Femur (tissue), 1 donor: Measurements from ENCODE around the gene RAB40C.

Experiments
- DNase-seq: peaks from one replicate; pipeline ENCODE4 v3.0.0-alpha.2; 2017

RAB40C gene

DNA sequence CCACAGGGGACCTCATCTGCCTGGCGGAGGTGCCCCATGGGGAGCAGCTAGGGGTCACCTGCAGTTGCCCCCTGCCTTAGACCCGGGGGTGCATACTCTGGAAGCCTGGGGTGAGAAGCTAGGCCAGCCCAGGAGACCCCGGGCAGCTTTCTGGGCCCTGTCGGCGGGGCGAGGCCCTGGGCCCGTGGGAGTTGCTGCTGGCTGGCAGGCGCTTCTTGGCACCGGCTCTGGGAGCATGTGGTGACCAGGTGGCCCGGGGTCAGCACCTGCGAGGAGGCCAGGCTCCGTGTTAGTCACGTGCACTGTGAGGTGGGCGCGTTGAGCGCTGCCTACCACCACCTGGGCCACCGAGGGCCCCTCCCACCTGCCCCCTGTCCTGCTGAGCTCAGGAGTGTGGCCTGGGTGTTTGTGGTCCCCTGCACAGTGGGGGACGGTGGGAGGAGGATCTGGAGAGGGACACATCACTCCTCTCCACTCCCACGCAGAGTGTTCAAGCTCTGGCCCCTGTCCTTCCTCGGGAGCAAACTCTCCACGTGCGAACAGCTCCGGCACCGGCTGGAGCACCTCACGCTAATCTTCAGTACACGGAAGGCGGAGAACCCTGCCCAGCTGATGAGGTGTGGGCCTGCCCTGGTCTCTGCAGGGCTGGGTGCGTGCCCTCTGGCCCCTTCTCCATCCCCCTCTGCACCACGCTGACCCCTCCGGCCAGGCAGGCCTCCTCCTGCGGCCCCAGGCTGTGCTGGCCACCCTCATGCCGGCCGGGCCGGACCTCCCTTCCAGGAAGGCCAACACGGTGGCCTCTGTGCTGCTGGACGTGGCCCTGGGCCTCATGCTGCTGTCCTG, 14.3 kb upstream of the RAB40C start:
- no peak for DNase-seq

DNA sequence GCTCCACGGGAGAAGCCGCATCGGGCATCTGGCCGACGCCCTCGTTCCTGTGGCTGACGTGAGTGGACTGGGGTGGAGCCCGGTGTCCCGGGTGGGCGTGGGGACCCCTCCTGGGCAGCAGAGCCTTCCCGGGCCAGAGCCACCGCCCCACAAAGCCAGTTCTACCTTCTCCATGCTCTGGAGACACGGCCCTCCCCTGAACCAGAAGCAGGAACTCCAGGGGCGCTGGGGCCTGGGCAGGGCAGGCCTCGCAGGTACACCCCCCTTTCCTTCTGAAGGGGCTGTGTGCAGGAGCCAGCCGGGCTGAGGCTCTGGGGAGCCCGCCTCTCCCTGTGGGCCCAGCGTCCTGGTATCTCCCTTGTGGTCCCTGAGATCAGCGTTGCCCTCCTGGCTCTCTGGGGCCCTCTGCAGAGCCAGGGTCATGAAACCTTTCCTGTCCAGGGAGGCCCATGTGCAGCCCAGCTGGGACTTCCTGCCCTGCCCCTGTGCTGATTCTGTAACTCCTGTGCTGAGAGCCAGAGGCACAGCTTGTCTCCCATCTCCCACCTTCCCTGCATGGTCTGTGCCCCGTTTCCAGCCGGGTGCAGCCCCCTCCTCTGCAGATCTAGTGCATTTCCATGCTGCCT, 13.6 kb upstream of the RAB40C start:
- DNase-seq: no peak

DNA sequence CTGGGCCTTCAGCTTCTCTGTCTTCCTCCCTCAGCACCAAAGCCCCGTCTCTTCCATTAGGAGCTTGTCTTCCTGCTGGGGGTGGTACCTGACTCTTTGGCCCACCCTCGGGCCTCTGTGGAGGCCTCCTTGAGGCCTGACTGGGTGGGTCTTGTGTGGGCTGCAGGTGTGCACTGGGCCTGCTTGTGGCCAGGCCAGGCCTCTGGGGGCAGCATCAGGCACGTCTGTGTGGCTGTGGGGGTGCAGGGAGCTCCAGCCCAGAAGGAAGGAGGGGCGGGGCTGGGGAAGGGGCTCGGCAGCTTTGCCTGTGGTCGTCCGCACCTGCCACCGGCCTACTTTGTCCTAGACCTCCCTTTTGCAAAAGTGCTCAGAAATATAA, 13.1 kb upstream of the RAB40C start:
- no peak for DNase-seq

DNA sequence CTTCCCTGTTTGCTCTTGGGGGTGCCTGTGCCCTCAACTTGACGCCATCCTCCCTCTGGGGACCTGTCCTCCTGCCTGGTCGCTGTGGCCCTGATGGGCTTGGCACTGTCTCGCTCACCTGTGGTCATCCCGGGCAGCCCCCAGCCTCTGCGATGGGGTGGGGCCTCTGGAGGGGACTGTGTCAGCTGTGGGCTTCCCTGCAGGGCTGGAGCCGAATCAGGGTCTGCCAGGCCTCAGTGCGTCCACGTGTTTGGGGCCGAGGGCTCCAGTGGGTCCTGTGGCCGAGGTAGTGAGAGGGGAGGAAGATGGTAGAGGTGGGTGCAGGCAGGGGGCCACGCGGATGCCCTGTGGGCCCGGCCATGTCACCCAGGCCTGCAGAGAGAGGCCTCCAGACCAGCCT, 12.1 kb upstream of the RAB40C start:
- no peak for DNase-seq

DNA sequence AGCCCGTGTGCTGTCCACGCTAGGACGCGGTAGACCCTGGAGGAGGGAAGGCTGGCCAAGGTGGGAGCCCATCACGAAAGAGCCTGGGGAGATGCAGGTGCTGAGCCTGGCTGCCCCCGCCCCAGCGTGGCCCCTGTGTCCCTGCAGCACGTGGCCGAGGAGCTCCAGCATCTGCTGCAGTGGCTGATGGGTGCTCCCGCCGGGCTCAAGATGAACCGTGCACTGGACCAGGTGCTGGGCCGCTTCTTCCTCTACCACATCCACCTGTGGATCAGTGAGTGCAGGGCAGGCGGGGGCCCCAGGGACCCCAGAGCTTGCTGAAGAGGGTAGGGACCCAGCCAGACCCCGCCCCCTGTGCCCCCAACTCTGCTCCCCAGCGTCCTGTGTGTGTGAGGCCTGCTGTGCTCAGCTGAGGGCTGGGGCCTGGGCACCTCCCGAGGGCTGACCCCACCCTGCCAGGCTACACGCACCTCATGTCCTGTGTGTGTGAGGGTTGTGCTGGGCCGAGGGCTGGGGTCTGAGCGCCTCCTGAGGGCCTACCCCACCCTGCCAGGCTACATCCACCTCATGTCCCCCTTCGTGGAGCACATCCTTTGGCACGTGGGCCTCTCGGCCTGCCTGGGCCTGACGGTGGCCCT, 11.5 kb upstream of the RAB40C start:
- no peak for DNase-seq

DNA sequence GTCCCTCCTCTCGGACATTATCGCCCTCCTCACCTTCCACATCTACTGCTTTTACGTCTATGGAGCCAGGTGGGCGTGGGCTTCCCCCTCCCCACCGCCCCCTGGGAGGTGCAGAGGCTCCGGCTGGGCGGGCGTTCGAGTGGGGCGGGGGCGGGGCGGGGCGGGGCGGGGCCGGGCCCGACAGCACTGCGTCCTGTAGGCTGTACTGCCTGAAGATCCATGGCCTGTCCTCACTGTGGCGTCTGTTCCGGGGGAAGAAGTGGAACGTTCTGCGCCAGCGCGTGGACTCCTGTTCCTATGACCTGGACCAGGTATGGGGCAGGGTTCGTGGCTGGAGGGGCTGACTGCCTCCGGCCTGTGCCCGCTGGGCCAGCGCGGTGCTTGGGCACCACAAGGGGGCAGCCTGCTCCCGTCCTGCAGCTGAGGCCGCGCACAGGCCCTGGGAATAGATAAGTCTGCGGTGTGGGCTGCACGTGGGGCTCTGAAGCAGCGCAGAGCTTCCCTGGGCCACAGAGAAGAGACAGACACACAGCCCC, 10.9 kb upstream of the RAB40C start:
- peak; percentile 71 for DNase-seq

DNA sequence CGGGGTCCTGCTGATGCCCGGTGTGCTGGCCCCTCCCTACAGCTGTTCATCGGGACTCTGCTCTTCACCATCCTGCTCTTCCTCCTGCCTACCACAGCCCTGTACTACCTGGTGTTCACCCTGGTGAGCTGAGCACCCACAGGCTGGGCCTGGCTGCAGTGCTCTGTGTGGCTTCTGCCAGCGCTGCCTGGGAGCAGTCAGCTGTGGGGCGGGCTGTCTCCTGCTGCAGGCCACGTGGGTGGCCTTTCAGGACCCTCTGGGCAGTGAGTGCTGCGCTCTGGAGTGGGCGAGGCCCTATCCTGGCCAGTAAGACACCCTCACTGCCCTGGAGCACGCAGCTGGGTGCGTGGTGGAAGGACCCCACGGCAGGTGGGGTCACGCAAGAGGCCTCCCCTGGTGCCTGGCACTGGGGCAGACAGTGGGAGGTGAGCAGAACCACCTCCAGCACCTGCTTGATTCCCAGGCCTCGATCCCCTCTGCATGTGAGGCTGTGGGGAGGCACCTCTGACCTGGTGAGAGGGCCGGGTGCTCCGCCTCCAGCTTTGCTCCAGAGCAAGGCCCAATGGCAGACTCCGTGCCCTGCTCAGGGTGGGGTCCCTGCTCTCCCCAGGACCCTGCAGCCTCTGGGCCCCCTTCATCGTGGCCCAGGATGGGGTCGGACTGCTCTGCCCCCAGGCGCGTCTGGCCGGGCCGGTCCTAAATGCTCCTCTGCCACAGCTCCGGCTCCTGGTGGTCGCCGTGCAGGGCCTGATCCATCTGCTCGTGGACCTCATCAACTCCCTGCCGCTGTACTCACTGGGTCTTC, 9.5 kb upstream of the RAB40C start:
- no peak for DNase-seq

DNA sequence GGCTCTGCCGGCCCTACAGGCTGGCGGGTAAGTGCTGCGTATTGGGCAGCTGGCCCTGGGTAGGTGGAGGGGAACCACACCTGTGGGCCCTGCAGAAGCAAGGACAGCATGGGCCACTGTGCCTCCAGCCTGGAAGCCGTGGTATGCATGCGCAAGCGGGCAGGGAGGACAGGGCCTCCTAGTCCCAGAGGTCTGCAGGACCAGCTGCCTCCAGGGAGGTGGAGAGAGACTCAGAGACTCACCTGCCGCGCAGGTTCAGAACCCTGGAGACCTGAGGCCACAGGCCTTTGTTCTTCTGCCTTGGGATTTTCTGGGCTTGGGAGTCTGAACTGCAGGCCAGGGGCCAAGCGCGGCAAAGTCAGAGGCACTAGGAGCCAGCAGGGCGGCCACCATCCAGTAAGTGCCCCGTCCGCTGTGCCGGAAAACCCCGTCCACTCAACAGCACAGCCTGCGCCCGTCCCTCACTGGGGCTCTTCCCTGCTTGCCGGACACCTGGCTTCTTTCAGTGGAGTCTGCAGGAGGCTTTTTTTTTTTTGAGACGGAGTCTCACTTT, 8.8 kb upstream of the RAB40C start:
- no peak for DNase-seq

DNA sequence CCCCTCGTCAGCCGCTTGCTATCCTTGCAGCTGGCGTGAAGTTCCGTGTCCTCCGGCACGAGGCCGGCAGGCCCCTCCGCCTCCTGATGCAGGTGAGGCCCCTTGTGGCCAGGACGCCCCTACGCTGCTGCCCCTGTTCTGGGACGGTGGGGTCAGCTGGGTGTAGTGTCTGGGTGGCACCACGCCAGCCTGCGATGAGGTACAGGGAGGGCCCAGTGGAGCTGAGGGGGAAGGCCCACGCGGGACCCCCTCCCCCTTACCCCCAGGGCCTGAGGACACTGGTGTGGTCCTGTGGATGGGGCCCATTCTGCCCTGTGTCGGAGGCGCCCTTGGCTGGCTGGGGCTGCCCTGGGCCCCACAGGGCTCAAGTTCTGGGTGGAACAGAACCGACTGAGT, 7.7 kb upstream of the RAB40C start:
- no peak for DNase-seq

DNA sequence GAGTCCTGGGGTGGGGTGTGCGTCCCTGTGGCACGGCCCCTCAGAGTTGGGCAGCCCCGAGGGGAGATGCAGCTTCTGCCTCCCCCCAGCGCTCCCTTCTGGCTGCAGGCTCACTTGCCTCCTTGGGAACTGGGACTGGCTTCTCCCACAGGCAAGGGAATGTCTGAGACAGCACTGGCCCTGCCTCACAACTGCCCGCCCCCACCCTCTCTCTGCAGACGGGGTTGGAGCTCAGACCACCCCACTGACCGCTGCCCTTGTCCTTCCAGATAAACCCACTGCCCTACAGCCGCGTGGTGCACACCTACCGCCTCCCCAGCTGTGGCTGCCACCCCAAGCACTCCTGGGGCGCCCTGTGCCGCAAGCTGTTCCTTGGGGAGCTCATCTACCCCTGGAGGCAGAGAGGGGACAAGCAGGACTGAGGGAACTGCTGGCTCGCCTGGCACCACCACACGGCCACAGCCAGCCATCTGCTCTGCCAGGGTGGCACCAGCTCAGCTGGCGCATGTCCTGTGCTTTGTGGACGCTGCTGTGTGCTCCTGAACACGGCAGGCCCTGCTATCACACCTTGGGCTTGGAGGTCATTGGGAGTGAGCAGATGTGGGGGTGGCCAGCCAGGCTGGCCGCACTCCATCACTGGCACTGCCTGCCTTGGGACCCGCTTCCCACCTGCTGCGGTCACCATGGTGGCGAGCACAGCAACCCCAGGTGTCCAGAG, 7.1 kb upstream of the RAB40C start:
- DNase-seq: no peak

DNA sequence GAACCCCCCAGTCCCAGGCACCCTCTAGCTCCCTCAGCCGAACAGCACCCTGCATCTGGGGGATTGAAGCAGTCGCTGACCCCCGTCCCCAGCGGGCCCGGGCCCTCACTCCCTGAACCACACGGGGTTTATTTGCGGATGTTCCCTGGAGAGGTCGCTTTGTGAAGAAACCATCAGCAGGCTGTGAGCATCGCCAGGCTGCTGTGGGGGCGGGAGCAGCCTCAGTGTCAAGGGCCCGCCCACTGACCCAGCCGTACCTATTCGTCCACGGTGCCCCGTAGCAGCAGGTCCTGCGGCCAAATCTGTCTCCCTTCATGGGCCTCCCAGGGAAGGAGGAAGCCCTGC, 6.4 kb upstream of the RAB40C start:
- no peak for DNase-seq

DNA sequence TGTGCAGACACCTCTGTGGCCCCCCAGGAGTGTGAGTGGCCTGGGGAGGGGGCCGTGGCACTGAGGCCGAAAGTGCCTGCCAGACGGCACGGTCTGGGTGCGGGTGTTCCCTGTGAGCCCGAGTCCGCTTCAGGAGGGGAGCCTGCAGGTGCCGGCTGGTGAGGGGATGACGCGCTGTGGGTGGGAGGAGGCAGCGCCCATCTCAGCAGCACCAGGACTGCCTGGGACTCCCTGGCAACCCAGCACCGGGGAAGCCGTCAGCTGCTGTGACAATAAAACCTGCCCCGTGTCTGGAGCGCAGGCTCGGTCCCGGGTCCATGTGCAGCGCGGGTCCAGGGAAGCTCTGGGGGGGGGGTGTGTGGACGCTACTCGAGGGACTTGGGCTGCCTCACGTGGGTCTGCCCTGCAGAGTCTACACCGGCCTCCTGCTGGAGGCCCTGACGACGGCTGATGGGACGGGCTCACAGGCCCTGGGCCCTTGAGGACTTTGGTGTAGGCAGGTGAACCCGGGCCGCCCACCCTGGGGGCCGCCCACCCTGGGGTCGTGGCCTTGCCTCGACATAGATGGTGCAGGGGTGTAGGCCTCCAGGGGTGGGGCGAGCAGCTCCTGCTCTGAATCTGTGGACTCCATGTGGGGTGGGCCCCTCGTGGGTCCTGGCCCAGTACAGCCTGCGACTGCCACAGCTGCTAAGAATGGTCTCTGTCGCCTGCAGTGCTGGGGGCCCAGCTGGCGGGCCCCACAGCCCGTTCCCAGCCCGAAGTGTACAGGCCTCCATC, 5.9 kb upstream of the RAB40C start:
- DNase-seq: no peak

DNA sequence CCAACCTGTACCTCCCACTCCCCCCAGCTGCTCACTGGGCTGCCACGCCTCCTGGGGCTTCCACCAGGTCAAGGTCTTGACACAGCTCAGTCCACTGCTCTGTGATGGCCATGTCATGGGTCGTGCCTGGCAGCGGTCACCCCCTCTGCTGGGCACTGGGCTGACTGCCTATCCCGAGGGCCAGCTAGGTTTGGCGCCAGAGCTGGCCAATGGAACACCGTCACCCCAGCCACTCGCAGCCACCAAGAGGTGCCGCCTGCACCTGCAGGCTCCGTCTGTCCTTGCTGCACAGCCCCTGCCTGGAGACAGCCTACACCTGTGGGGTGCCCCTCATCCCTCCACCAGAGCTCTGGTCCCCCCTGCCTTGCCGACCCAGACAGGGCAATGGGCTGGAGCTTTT, 4.5 kb upstream of the RAB40C start:
- no peak for DNase-seq

DNA sequence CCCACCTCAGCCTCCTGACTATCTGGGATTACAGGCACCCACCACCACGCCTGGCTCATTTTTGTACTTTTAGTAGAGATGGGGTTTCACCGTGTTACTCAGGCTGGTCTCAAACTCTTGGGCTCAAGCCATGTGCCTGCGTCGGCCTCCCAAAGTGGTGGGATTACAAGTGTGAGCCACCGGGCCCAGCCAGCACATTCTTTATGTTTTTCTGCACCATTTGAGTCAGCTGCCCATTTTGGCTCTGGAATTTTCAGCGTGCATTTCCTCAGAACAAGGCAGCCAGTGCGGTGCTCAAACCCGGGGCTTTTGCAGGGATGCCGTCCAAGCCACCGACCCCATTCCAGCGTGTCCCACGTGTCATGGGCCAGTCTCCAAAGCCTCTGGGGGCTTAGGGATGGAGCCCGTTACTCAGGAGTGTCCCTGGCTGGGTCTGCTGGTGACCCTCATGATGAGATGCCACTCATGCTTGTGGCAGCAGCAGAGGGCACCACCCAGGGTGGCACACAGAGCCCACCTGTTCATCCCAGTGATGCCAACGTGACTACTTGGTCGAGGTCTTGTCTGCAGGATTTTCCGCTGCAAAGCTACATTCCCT, 3.7 kb upstream of the RAB40C start:
- DNase-seq: no peak

DNA sequence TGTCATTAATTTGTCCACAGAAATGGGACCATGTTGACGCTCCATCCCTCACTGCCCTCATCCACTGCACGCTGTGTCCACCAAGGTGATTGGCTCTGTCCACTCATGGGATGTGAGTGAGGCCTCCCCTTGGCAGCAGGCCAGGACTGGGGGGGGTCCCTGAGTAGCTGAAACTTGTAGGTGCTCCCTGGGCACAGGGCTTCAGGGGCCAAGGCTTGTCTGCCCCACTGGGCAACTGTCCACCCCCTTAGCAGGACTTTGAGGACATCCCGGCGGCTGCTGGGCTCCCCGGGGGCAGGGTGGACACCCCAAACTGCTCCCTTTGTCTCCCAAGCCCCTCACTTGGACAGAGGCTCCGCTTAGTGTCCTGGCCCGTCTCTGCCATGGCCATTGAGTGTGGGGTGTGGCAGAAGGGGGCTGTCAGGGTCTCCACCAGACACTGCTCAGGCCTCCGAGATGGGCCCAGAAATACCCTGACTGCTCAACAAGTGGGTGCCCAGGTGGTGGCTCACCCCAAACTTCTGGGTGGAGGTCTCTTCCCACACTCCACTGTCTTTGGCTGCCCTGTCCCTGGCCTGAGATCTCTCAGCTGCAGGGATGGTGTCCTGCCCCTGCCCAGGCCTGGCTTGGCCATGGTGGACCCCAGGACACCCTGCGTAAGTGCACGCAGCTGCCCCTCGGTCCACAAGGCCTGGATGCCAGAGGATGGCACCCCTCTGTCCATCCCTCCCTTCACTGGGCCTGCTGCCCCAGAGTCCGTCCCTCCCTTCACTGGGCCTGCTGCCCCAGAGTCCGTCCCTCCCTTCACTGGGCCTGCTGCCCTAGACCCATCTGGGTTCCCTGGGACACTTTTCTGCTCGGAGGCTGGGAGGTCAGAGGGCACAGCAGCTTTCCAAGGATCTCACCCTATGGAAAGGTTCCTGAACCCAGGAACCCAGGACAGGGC, 2.9 kb upstream of the RAB40C start:
- no peak for DNase-seq

DNA sequence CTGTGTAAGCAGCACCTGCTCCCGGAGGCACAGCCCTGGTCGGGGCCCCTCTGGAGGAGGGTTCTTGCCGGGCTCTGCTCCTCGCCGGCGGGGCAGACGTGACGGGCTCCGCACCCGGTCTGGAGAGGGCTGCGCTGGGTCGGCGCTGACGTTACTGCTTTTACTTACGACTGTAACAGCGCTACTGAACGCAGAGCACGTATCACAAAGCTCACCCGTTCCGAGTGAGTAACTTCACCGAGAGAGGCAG, 1.3 kb upstream of the RAB40C start:
- DNase-seq: peak; percentile 68

DNA sequence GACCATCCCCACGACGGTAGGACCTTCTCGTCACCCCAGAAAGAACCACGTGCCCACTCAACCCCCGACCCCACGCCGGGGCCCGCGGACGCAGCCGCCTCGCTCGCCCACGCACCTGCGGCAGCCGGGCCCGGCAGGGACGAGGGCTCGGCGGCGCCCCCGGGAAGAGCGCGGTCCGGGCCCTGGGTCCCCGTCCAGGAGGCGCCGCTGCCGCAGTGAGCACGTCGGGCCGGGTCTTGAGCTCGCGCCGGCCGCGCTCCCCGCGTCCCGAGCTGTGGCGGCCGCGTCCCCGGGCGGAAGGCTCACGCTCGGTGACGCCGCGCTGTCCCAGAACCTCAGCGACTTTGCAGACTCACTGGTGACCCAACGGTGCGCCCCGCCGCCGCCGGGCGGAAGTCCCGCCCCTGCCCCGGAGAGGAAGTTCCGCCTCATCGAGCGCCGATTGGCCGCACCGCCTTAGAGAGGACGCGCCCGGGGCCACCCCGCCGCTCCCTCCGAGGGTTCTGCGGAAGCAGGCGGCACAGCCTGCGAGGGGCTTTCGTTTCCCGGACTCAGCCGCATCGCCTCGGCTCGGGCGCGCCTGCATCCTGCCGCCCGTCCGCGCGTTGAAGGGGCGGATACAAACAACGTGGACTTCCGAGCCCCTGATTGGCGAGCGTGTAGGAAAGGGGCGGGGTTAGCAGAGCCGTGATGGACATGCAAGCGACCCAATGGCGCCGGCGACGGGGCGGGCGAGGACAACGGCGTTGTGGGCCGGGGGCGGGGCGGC, 793 bp upstream of the RAB40C start:
- DNase-seq: peak; percentile 98

DNA sequence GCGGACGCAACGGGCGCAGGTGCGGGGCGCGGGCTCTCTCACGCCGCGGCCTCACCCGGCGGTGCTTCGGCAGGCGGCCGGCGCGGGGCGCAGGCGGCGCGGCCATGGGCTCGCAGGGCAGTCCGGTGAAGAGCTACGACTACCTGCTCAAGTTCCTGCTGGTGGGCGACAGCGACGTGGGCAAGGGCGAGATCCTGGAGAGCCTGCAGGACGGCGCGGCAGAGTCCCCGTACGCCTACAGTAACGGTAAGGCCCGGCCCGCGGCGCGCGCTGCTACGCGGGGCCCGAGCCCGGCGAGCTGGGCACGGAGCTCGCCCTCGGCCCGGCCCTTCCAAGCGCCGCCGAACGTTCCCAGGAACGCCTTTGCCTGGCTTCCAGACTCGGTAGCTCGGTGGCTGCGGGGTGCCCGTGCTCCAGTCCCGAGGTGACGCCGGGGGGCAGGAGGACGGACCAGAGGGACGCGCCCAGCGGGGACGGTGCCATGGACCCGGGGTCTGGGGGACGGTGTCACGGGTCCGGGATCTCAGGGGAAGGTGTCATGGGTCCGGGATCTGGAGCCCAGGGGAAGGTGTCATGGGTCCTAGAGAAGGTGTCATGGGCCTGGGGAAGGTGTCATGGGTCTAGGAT, 435 bp downstream of the RAB40C start:
- no peak for DNase-seq

DNA sequence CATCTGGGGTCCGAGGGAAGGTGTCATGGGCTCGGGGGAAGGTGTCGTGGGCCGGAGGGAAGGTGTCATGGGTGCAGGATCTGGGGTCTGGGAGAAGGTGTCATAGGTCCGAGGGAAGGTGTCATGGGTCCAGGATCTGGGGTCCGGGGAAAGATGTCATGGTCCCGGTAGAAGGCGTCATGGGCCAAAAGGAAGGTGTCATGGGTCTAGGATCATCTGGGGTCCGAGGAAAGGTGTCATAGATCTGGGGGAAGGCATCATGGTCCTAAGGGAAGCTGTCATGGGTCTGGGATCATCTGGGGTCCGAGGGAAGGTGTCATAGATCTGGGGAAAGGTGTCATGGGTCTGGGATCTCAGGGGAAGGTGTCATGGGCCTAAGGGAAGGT, 942 bp downstream of the RAB40C start:
- DNase-seq: no peak
